Superior temporal gyrus (tissue), 1 donor: Measurements from ENCODE around the gene NPIPA3.
"Not testable (repeated sequence)": the region's sequence is repeated elsewhere in the genome, so short reads cannot be mapped to it uniquely, and the experiment has no call there.

Experiments
- DNase-seq: peaks from one replicate; pipeline ENCODE4 v3.0.0-alpha.2; 2016; ENCODE audit errors: extremely low spot score

NPIPA3 gene

DNA sequence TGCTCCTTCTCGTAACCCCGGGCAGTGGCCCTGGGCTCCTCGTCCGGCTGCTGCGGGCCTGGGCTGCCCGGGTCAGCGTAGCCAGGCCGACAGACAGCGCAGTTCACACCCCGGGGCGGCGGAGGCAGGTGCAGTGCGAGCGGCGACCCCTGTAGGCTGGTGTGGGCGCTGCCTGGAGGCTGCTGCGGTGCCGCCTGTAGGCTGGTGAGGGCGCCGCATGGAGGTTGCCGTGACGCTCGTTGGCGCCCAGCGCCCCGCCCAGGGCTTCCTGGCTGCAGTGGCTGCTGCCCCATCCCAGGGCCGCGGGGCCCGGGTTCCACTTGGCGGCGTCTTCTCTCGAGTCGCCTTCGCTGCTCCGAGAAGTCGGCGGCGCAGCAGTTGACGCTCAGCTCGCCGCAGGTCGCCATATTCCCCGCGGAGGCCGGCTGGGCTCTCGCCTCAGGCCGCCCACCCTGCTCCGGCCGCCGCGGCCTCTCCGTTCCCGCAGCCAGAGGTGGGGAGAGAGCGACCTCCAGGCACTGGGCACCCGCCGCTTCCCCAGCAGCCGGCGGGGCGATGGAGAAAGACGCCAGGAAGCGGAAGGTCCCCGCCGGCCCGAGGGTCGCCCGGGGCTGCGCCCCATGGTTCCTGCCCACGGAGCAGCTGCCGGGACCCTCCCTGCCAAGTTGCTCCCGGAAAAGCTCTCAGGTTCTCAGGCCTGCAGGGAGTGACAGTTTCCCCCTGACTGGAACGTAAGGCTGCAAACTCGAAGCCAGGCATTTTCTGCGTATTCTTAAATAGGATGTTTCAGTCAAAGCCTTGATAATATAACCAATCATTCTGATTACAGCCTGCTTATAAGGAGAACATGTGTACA is 39.3 kb downstream of the NPIPA3 start, which contains the start of gene NPIPA2:
Gene NPIPA2, plus strand, starts transcription at position 261 of the 856 bp plus-strand sequence. CDS start 5,533 bp downstream, outside the sequence.
- not testable (repeated sequence) for DNase-seq

DNA sequence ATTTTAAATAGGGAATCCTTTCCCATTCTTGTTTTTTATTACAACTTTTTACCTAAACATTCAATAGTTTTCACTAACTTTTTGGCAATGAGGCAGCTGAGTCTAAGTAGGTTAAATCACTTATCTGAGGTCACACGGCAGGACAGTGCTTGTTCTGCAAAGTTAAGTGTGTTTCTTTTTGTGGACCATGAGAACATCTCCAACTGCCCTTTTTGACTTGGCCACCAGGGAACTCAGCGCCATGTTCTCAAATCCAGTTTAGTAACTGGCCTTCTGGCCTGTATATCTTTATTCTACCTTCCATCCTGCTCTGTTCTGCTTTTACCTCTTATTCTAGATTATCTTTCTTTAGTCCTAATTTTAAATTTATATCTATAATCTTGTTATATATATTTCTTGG is 70.4 kb downstream of the NPIPA3 start:
- not testable (repeated sequence) for DNase-seq

DNA sequence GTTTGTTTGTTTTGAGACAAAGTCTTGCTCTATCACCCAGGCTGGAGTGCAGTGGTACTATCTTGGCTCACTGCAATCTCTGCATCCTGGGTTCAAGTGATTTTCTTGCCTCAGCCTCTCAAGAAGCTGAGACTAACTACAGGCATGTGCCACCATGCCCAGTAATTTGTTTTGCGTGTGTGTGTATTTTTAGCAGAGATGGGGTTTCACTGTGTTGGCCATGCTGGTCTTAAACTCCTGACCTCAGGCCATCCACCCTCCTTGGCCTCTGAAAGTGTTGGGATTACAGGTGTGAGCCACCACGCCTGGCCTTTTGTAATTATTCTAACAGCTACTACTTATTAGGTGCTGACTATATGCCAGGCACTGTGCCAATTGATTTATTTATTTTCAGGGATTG is 72.4 kb downstream of the NPIPA3 start:
- DNase-seq: not testable (repeated sequence)
